Inflammatory macrophage (primary cell): ENCODE results near the gene SLC13A3.
A peak's percentile ranks its signal among the peaks of the same experiment; 100 is the strongest.

Source experiments
- DNase-seq, 2 donors: peaks; one replicate each; pipeline ENCODE4 v3.0.0-alpha.2; 2020 to 2022
- total RNA-seq, 18 experiments: gene quantifications; one replicate each; lab custom pipeline; 2026; ENCODE audit warnings: mixed read lengths in 6 of 18, inconsistent platforms in 2 of 18; lab: John Stamatoyannopoulos, UW

SLC13A3 gene, protein sequence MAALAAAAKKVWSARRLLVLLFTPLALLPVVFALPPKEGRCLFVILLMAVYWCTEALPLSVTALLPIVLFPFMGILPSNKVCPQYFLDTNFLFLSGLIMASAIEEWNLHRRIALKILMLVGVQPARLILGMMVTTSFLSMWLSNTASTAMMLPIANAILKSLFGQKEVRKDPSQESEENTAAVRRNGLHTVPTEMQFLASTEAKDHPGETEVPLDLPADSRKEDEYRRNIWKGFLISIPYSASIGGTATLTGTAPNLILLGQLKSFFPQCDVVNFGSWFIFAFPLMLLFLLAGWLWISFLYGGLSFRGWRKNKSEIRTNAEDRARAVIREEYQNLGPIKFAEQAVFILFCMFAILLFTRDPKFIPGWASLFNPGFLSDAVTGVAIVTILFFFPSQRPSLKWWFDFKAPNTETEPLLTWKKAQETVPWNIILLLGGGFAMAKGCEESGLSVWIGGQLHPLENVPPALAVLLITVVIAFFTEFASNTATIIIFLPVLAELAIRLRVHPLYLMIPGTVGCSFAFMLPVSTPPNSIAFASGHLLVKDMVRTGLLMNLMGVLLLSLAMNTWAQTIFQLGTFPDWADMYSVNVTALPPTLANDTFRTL
- 0.08 to 0.75 (median 0.28) reads per million in 18 experiments for total RNA-seq

DNA sequence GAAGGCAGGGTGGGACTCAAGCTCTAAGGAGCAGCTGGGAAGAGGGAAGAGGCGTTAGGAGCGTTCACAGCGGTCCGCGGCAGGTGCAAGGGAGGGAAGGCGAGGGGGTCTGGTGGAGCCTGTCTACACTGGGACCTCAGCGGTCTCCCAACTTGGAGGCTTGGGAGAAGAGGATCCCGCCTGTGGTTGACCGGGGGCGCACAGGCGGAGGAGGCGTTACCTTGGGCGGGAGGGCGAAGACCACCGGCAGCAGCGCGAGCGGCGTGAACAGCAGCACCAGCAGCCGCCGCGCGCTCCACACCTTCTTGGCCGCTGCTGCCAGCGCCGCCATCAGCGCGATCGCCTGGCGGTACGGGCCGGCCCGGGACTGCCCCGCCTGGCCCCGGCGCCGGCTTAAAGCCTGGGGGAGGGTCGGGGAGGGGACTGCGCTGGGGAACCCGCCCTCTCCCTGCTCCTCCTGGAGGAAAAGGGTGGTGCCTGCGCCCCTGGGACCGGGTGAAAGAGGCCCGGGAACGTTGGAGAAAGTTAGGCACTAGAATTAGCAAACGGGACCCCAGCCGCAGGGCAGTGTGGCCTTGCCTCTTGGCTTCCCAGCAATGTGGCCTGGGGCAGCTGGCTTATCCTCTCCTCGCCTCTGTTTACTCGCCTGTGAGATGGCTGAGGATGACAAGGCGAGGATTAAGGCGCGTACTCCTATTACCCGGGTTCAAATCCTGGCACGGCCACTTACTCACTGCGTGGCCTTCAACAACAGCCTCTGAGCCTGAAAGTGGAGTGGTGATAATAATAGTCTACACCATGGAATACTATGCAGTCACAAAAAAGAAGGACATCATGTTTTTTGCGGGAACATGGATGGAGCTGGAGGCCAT lies at the start of gene SLC13A3:
SLC13A3 (minus strand) TSS at position 369 of the 872 bp plus-strand sequence; CDS start at position 331, 38 bp downstream.
- DNase-seq = no peak

DNA sequence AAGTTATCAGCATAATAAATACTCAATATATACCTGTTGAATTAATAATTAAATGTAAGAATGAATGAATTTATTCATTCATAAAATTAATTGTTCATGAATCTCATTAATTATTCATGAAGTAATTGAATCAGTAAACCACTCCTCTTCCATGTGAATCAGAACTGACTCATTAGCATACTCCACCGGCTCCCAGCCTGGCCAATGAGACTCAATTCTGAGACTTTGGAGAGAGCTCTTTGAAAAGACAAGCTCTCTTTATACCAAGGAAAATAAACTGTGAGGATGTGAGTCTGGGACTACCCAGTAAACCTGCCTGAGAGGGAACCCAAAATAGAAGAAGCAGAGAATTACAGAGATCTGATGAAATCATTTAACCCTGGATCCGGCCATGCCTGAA lies 49.8 kb upstream of the SLC13A3 start:
- no peak for DNase-seq

DNA sequence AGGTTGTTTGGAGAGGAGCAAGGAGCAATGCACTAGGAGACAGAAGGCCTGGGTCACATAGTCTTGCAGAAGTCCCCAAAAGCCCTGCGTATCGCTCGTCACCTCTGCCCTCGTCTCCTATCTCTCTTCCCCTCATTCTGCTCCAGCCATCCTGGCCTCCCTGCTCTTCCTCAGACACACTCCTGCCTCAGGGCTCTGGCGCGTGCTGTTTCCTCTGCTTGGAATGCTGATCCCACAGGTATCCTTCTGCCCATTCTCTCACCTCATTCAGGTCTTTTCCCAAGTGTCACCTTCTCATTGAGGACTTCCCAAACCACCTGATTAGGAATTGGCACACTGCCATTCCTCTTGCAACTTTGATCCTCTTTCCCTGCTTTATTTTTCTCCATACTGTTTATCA lies 49.2 kb upstream of the SLC13A3 start:
- no peak for DNase-seq

DNA sequence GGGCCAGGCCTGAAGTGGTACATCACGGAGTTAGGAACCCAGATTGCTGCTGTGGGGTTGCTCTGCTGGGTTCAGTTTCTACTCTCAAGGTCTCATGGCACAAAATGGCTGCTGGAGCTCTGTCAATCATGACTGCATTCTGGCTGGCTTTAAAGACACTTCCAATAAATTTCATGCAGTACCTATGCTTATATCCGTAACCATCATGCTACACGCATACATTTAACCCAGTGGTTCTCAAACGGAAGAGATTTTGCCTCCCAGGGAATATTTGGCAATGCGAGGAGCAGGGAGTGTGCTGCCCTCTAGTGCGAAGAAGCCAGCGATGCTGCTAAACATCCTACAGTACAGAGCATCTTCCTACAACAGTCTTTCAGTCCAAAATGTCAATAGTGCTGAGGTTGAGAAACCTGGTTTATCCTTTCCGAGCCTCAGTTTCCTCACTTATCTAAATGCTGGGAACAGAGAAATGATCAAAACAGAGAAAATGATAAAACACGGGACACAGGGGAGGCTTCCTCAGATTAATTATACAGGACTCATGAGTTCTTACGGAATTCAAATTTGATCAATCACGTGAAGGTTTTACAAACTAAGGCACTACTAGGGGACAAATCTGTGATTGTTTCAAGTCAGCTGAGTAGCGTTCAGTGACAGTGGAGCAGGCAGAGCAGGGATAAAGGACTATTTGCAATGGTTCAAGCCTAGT lies 48.5 kb upstream of the SLC13A3 start:
- peak; percentile 42 to 53 for DNase-seq

DNA sequence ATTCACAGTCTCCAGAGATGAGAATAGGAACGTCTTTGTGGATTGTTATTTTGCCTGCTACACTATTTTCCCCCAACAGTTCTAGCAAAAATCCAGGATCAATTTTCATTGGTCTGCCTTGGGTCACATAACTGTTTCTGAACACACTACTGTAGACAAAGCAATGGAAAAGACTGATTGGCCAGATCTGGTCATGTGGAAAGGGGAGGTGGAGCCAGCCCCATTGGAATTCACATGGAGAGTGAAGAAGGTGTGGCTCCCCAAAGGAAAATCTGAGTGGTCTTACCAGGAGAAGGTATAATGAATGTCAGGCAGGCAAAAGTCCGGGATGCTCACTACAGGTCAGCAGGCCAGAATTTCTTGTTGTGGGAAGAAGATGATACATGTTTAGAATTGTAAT lies 47.5 kb upstream of the SLC13A3 start:
- no peak for DNase-seq

DNA sequence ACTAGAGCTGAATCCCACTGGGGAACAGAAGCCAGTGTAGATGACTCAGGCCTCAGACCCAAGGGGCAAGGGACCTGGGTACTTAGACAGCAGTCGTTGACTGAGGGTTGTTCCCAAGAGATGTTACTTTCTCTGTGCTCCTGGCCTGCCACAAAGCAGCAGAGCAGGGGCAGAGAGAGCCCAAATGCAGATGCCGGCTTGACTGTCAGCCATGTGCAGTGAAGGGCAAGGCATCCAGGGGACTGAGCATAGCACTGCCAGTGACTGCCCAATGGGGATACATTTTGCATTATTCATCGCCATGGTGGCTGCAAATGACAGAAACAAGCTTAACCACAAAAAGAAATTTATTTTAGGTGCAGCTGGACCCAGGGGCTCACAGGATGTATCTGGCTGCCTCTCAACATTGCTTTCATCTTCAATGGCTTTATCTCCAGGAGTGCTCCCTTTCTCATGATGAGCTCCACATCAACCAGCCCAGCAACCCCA lies 45.6 kb upstream of the SLC13A3 start:
- no peak for DNase-seq

DNA sequence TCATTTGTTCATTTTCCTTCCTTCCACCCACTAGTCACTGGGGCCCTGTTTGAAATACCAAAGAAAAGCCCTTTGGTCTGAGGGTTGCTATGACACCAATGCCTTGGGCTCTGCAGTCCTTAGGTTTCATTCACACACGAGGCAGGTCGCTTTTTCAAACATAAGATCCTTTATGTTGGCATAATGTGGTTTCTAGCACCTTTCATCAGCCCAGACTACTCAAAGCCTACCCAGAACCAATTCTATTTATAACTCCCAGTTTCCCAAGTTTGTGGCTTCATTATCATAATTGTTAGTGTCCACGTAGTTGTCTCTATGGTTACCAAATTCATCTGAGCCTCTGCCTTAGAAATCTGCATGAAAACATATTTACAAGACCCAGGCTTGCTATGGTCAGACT lies 44.6 kb upstream of the SLC13A3 start:
- no peak for DNase-seq

DNA sequence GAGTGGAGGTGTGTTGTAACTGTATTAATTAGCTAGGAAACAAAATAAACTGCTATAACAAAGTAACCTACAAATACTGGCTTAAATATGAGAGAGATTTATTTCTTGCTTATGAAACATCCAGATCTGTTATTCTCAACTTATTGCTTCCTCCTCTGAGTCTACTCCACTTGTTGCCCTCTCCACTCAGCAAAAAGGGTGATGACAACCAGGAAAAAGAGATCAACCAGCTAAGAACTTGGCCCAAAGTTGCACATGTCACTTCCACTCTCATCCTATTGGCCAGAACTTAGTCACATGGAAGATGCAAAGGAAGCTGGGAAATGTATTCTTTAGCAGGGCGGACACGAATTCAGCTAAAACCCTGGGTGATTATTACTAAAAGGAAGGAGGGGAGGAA lies 43.2 kb upstream of the SLC13A3 start:
- DNase-seq = peak; percentile 62 to 73

DNA sequence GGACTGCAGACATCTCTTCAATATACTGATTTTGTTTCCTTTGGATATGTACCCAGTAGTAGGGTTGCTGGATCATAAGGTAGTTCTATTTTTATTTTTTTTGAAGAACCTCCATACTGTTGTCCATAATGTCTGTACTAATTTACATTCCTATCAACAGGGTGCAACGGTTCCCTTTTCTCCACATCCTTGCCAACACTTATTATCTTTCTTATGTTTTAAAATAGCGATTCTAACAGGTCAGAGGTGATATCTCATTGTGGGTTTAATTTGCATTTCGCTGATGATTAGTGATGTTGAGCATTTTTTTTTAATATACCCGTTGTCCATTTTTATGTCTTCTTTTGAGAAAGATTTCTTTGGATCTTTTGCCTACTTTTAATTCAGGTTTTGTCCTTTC lies 39.9 kb upstream of the SLC13A3 start:
- no peak for DNase-seq

DNA sequence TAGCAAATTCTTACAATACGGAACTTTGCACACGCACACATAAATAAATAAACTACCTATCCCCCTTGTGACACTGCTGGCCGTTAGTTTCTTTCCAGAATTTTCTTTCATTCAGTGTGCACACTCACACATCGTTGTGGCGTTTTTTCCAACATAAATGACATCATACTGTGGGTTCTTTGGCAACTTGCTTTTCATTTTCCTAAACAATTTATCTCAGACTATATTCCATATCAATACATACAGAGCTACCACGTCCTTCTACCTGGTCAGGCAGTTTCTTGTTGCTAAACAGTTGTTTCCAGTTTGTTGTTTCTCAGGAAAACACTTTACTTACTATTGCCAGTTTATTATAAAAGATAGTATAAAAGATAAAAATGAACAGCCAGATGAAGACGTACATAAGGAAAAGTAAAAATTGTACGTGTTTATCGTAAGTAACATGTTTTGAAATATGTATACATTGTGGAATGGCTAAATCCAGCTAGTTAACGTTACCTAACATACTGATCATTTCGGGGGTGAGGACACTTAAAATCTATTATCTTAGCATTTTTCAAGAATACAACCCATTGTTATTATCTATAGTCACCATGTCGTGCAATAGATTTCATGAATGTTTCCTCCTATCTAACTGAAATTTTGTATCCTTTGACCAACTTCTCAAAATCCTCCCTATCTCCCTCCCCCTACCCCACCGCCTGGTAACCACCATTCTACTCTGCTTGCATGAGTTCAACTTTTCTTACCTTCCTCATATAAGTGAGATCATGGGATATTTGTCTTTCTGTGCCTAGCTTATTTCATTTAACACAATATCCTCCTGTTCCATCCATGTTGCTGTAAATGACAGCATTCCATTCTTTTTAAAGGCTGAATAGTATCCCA lies 39.2 kb upstream of the SLC13A3 start:
- no peak for DNase-seq

DNA sequence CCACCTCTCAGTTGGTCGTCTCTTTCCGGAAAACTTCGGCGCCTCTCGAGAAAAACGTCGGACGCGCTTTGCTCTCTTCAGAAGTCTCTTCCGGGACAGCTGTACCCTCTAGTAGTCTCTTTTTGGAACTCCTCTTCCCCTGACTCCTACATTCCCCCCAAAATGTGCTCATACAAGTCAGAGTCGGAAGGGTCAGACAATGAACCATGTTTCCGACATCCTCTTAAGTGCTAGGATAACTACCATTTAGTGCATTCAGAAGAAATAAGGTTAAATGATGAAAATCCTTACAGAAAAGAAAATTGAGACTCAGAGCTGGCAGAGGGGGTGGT lies 38.5 kb upstream of the SLC13A3 start:
- DNase-seq = no peak

DNA sequence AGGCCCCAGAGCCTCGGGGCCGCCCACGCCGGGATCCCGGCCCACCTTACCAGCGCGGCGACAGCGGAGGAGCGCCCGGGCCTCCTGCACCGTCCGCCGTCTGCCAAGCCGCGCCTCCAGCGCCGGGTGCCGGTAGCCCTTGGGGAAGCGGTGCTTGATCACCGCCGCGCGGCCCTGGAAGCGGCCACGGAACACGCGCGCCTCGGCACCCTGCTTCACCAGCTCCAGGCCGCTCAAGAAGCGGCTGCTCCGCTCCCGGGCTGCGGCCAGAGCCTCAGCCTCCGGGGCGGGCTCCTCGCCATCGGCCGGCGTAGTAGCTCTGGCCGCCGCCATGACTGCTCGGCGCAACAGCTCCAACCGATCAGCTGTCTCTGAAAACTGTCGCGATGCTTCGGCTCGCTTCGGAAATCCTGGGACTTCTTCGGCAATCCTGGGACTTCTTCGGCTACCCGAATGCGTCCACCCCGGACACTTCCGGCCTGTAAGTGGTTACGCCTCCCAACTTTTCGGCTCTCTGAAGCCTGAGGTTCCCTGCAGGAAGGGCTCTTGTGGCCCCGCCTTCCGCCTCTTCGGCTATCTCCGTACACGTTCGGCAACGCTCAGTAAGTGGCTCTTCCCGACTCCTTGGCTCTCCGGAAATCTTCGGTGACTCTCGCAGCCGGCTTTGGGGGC lies 38.0 kb upstream of the SLC13A3 start, which contains the start of gene TP53RK:
TP53RK (minus strand) TSS at position 363 of the 672 bp plus-strand sequence; CDS start at position 333, 30 bp downstream.
- peak; percentile 100 for DNase-seq

DNA sequence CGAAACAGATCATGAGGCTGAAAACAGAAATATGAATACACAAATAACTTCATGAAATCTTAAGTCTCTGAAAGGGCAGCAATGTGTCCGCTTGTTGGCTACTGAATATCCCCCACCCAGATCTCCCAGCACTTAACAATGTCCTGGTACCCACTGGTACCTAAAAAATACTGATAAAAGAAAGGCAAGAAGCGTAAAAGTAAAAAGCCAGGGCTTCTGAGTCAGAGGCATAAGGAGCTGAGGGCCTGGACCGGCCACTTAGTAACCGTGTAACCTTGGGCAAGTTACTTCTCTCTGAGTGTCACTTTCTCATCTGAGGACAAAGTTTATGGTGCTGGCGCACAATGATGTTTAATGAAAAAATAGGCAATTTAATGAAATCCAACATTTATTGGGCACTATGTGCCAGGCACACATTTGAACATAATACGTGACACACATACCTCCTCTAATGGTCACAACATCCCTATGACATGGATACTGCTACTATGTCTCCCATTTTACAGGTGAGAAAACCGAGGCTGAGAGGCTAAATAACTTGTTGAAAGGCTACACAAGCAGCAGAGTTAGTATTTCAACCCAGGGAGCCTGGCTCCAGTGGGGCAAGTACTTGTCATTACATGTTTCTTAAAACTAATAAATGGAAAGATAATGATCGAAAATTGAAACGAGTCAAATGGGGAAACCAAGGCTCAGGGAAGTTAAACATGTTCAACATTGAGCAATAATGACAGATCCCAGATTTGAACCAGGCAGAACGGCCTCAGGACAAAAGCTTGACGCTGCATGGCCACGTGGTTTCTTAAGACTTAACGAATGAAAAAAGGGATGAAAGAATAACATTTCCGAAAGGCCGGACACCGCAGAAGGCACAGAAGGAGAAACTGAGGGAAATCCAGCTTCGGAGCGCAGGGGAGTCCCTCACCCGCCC lies 37.2 kb upstream of the SLC13A3 start:
- peak; percentile 13 to 21 for DNase-seq

DNA sequence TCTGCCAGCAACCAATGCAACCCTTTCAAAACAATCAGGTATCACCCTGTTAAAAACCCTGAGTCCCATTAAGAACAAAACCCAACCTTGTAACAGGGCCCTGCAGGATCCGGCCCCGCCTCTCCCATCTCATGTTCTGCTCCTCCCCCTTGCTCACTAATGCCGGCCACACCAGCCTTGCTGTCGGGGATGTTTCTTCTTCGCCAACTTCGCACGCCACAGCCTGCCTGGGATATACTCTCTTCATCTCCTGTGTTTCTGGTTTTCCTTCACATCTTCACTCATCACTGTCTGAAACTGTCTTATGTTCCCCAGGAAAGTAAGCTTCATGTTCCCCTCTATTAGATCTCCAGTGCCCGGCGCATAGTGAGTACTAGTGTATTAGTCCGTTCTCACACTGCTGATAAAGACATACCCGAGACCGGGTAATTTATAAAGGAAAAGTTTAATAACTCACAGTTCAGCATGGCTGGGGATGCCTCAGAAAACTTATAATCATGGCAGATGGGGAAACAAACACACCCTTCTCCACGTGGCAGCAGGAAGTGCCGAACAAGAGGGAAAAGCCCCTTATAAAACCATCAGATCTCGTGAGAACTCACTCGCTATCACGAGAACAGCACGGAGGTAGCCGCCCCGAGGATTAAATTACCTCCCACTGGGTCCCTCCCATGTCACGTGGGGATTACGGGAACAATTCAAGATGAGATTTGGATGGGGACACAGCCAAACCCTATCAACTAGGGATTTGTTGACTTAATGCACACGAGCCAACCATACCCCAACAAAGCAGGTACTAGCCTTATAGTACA lies 32.9 kb upstream of the SLC13A3 start:
- no peak for DNase-seq

DNA sequence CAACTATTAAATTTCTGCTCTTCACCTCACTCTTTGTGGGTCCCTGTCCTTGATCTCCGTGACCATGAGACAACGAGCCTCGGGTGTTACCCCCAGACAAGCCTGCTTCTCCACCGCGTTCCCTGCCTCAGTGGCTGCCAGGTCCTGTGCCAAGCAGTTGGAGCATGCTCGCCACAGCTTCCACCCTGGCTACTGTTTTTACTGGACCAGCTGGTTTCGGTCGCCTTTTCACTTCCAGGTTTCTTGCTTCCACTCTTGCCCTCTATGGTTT lies 32.3 kb upstream of the SLC13A3 start:
- DNase-seq = no peak

DNA sequence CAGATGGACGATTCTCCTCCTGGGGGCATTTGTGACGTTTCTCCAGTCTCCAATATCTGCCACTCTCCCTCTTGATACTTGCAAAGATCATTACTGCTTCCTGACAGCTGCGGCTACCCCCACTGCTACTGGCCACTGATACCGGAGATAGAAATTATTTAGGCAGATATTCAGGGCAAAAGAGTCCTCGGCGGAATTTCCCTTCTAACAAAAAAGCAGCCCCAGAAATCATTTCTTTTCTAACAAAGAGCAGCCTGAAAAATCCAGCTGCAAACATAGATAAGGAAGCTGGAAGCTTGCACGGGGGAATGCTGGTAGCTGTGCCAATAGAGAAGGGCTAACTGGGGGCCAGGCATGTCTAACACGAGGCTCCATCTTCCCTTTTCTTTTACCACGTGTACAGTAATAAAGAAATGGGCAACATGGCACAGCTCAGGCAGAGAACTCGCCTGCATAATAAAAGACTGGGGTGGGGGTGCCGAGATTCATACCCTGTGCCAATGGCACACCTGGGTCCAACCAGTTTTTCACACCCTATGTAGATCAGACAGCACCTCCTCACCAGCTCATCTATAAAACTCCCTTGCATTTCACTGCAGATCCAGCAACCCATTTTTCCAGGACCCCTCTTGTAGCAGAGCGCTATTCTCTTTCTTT lies 31.9 kb upstream of the SLC13A3 start:
- peak; percentile 19 to 34 for DNase-seq

DNA sequence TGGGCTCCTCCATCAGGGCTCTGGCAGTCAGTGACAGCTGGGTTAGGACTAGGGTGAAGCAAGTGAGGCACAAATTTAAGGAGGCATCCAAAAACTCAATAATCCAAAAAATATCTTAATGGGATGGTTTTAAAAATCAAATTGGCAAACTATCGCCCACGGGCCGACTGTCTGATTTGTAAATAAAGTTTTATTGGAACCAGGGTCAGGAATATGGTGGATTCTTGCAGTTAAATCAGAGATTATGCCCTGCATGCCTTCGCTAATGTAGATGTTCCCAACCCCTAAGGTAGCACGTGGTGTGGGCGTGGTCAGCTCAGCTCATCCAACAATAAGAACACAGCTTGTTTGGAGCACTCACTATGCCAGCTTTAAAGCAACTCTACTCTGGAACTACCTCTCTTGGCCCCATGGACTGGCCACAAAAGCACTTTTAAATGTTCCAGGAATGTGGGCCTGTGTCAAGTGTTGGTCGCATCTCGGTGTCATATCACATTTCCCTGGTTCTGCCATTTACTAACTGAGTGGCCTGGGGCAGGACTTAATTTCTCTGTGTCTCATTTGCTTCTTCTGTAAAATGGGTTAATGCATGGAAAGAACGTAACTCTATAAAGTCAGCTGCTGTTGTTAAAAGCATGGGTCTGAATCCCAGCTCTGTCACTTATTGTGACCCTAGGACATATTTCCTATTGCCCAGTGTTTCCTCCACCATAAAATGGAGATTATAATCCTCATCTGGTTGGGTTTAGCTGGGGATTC lies 31.0 kb upstream of the SLC13A3 start:
- no peak for DNase-seq
